ENCODE data around the gene ZNF740. TPM values are rescaled to one million over a fixed set of nuclear protein-coding genes. Genes with fewer than 3 reads are reported as not detected.

Gene ZNF740
- total RNA-seq, 1 donor from 2014 or later: 46.8 TPM

DNA sequence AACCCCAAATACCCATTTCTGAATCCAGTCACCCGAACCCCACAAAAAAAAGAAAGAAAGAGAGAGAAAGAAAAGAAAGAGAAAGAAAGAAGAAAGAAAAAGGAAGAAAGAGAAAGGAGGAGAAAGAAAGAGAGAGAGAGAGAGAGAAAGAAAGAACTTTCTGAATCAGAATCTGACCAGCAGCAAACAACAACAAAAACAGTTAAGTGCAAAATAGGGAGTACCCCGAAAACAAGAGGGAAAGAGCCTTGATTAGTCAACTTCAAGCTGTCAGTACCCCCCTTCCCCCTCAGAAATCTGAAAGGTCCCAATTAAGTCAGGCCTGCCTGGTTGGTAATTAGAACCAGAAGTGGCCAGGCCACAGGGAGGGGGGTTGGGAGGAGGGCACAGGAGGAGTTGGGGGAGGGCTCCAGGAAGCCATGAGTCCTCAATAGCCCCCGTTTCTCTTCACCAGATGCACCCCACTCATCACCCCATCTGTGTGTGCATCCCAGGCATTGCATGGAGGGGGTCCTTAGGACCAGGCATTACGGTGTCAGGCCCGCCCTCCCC, 41.7 kb downstream of the ZNF740 start:
- no peaks in the 10 kb centered on the region for H3K36me3 ChIP-seq
- ATAC-seq (no peak), DNase-seq (no peak)
- H3K4me1 ChIP-seq: peaks cover 53% of the 10 kb centered on the region
- no peaks in the 10 kb centered on the region for H3K27me3 ChIP-seq
- H3K27ac ChIP-seq: peak overlapping the region; percentile 99
- intact Hi-C loops (cut with DNase I): no loop called here
- H3K4me3 ChIP-seq: peak overlapping the region; percentile 79
- no peaks in the 10 kb centered on the region for H3K9me3 ChIP-seq
- TF ChIP-seq, protein P1, sequence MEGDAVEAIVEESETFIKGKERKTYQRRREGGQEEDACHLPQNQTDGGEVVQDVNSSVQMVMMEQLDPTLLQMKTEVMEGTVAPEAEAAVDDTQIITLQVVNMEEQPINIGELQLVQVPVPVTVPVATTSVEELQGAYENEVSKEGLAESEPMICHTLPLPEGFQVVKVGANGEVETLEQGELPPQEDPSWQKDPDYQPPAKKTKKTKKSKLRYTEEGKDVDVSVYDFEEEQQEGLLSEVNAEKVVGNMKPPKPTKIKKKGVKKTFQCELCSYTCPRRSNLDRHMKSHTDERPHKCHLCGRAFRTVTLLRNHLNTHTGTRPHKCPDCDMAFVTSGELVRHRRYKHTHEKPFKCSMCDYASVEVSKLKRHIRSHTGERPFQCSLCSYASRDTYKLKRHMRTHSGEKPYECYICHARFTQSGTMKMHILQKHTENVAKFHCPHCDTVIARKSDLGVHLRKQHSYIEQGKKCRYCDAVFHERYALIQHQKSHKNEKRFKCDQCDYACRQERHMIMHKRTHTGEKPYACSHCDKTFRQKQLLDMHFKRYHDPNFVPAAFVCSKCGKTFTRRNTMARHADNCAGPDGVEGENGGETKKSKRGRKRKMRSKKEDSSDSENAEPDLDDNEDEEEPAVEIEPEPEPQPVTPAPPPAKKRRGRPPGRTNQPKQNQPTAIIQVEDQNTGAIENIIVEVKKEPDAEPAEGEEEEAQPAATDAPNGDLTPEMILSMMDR (IDR thresholded peaks at IDR 0.05): no peak

DNA sequence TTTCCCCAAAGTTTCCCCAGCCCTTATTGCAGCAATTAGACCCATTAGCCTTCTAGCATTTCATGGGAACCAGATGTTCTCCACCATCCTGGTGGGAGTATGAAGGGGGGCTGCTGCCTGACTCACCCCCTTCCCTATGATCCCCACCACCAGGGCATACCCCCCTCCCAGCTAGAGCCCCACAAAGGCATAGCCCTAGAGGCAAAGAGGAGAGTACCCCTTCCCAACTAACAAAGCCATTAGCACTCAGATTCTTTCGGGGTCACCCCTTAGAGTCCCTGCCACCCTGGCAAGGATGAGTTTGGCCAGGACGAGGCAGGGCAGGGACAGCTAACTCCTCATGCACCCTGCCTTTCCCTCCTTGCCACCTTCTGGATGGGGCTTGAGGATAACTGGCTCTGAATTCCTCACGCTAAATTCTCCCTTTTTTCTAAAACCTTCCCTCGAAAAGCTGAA, 42.3 kb downstream of the ZNF740 start:
- Histone ChIP-seq H3K36me3 (no peaks in the 10 kb centered on the region), H3K9me3 (no peaks in the 10 kb centered on the region), H3K27me3 (no peaks in the 10 kb centered on the region), H3K4me1 (peaks cover 47% of the 10 kb centered on the region), H3K4me3 (no peak overlapping the region), H3K27ac (peak overlapping the region; percentile 45)
- no peak for DNase-seq
- ATAC-seq: no peak
- intact Hi-C loops (cut with DNase I): no loop called here
- TF ChIP-seq, protein P1 (IDR thresholded peaks at IDR 0.05): no peak

DNA sequence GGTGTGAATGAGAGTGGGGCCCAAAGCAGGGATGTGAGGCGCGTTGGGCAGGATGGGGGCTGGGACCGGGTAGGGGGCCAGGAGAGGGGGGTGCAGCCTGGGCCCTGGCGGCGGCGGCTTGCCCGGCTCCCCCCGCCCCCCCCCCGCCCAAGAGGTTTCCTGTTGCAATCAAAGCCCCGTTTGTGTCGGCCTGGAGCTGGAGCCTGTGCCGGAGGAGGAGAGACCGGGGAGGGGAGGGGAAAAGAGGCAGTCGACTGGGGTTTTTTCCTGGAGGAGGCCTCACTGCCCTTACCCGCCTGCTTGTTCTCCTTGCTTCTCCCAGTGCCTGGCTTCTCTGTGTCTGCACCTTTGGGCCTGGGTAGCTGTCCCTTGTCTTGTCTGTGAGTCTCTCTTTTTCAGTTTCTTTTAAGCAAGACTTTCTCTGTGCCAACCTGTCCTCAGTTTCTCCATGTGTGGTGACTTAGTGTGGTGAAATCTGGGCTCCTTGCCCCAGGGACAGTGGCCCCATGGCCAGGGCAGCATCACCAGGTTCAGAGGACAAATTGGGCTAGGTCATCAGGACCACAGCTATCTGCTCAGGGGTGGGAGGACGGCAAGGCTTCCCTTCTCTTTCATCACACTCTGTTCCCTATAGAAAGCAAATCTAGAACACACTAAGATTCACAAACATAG, 43.0 kb downstream of the ZNF740 start:
- peaks cover 40% of the 10 kb centered on the region for H3K4me1 ChIP-seq
- no peak overlapping the region for H3K4me3 ChIP-seq
- intact Hi-C loops (cut with DNase I): no loop called here
- H3K9me3 ChIP-seq: no peaks in the 10 kb centered on the region
- TF ChIP-seq, protein P1 (IDR thresholded peaks at IDR 0.05): no peak
- no peak for ATAC-seq
- peak overlapping the region; percentile 45 for H3K27ac ChIP-seq
- no peak for DNase-seq
- H3K36me3 ChIP-seq: no peaks in the 10 kb centered on the region
- no peaks in the 10 kb centered on the region for H3K27me3 ChIP-seq

DNA sequence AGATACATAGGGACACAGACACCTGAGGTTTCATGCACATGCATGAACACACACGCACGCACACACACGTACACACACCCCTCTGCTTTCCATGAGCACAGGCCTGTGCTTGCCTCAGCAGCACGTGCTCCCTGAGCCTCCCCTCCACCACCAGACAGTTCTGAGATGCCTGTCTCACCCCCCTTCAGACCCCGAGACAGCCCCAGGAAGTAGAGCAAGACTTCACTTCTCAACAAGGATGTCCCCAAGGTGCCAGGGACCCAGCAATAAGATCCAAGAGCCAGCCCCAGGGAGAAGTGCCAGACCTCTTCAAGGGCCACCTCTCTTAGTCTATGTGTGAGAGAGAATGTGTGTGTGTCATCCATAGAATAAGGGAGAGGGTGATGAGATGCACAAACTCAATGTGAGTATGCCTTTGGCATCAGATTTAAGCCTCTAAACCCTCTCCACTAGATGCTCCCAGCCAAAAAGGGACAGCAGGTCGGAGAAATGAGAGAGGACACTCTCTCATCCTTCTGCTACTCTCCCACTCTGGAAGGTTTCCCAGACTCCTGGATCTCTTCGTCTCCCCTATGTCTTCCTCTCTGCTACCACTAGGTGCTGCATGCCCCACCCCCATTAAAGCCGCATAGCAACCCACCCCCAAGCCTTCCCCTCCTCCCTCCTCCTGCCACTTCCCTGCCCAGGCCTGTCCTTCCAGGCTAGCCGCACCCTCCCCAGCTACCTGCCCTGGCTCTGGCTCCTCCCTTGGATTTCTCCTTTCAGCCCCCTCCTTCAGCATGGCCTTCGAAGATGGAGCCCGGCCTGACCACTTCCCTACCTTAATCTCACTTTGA, 43.8 kb downstream of the ZNF740 start:
- Histone ChIP-seq H3K4me3 (no peak overlapping the region), H3K27ac (peak overlapping the region; percentile 45), H3K4me1 (peaks cover 38% of the 10 kb centered on the region), H3K36me3 (no peaks in the 10 kb centered on the region), H3K27me3 (no peaks in the 10 kb centered on the region), H3K9me3 (no peaks in the 10 kb centered on the region)
- ATAC-seq (no peak), DNase-seq (no peak)
- TF ChIP-seq, protein P1 (IDR thresholded peaks at IDR 0.05): peak; percentile 14
- intact Hi-C loops (cut with DNase I): no loop called here

DNA sequence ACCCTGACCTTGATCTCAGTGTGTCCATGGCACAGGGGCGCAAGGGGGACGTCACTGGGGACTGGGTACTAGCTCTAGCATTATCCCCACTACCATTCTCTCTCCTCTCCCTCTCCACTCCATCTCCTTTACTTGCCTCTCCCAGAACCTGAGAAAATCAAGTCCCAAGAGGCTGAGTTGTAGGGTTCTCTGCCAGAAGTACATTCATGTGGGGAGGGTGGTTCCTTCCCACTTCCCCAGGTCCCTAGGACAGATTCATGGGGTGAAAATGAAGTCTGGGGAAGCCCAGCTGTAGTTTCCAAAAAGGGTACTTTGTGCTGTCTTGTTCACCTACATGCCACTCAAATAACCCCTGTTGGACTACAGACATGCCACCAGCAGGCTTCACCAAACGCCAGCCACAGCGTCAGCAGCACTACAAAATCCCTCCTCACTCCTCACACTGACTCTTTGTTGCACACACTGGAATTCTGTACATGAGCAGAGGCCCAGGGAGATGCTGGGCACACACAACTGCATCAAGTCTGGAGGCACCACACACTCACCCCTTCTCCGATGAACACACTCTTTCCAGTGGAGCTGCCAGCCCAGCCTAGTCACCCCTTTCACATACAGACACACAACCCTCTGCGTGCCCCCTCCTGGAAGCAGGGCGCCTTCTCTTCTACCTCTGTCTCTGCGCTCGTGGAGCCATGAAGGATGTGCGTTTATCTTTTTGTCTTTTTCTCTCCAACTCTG, 44.5 kb downstream of the ZNF740 start:
- ATAC-seq: no peak
- peaks cover 38% of the 10 kb centered on the region for H3K4me1 ChIP-seq
- H3K27ac ChIP-seq: no peak overlapping the region
- DNase-seq: no peak
- H3K9me3 ChIP-seq: no peaks in the 10 kb centered on the region
- H3K27me3 ChIP-seq: no peaks in the 10 kb centered on the region
- no peaks in the 10 kb centered on the region for H3K36me3 ChIP-seq
- no peak overlapping the region for H3K4me3 ChIP-seq
- TF ChIP-seq, protein P1 (IDR thresholded peaks at IDR 0.05): no peak
- intact Hi-C loops (cut with DNase I): no loop called here

All from upper lobe of right lung (tissue), 1 donor.